HS-5 (cell line): ENCODE measurements around the gene CD37.
"Not testable (repeated sequence)": the region's sequence is repeated elsewhere in the genome, so short reads cannot be mapped to it uniquely, and the experiment has no call there.

Experiments
- DNase-seq: peaks from one replicate; pipeline ENCODE4 v3.0.0-alpha.2; 2012; ENCODE audit warnings: low read depth

Gene CD37, protein sequence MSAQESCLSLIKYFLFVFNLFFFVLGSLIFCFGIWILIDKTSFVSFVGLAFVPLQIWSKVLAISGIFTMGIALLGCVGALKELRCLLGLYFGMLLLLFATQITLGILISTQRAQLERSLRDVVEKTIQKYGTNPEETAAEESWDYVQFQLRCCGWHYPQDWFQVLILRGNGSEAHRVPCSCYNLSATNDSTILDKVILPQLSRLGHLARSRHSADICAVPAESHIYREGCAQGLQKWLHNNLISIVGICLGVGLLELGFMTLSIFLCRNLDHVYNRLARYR

DNA sequence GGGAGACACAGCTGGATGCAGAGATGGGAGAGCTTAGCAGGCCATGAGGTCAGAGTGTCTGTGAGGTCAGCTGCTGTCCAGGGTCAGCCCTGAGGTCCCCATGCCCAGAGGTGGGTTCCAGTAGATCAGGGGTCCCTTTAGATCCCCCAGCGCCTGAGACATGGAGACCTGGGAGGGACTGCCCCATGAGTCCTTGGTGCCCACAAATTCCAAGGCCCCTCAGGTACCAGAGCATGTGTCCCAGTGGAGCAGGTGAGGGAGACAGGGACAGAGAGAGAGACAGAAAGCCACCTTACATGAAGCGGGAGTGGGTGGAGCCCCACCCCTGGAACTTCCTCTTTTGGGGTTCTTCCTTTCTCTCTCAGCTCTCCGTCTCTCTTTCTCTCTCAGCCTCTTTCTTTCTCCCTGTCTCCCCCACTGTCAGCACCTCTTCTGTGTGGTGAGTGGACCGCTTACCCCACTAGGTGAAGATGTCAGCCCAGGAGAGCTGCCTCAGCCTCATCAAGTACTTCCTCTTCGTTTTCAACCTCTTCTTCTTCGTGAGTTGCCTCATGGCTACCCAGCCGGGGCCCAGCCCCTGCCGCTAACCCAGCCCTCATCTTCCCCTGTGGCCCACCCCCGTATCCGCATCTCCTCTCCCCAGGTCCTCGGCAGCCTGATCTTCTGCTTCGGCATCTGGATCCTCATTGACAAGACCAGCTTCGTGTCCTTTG lies at the start of gene CD37:
CD37 (plus strand) TSS at position 336 of the 713 bp plus-strand sequence; CDS start at position 471, 135 bp downstream.
- no peak for DNase-seq

DNA sequence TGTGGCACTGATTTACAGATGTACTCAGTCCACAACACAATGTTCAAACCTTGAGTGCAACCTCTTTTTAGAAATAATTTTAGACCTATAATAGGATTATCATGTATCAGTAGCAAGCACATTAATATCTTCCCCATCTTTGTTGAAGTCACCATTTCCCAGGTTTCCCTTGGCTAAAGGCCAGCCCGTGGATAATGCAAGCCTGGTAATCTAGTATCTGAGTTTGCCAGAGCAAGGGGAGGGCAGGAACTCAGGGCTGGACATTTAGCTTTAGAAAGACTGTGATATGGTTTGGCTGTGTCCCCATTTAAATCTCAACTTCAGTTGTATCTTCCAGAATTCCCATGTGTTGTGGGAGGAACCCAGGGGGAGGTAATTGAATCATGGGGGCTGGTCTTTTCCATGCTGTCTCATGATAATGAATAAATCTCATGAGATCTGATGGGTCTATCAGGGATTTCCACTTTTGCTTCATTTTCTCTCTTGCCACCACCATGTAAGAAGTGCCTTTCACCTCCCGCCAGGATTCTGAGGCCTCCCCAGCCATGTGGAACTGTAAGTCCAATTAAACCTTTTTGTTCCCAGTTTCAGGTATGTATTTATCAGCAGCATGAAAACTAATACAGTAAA lies 48.0 kb upstream of the CD37 start:
- DNase-seq = no peak

DNA sequence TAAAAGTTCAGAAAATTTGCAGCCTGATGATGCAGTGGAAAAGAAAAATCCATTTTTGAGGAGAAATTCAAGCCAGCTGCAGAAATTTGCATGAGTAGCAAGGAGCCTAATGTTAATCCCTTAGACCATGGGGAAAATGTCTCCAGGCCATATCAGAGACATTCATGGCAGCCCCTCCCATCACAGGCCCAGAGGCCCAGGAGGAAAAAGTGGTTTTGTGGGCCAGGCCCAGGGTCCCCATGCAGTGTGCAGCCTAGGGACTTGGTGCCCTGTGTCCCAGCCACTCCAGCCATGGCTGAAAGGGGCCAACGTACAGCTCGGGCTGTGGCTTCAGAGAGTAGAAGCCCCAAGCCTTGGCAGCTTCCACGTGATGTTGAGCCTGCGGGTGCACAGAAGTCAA lies 47.0 kb upstream of the CD37 start:
- DNase-seq = not testable (repeated sequence)

DNA sequence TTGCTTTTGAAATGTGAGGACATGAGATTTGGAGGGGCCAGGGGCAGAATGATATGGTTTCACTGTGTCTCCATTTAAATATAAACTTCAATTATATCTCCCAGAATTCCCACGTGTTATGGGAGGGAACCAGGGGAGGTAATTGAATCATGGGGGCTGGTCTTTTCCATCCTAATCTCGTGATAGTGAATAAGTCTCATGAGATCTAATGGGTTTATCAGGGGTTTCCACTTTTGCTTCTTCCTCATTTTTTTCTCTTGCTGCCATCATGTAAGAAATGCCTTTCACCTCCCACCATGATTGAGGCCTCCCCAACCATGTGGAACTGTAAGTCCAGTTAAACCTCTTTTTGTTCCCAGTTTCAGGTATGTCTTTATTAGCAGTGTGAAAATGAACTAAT lies 45.9 kb upstream of the CD37 start:
- not testable (repeated sequence) for DNase-seq

DNA sequence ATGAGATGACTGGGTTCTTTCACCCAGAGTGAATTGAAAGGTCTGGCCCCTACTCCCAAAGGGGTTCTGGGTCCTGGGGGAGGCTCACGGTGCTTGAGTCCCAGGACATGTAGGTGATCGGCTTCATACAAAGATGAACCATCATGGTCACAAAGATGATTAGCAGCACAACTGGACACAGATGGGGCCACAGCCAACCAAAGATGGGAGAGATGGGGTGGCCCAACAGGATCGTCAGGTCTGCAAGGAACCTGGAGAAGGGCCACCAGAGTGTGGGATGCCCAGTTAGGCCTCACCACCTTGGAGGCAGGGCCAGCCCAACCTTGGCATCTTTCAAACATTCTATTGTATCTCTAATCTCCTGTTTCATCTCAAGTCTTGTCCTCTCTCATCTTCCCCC lies 44.7 kb upstream of the CD37 start:
- no peak for DNase-seq

DNA sequence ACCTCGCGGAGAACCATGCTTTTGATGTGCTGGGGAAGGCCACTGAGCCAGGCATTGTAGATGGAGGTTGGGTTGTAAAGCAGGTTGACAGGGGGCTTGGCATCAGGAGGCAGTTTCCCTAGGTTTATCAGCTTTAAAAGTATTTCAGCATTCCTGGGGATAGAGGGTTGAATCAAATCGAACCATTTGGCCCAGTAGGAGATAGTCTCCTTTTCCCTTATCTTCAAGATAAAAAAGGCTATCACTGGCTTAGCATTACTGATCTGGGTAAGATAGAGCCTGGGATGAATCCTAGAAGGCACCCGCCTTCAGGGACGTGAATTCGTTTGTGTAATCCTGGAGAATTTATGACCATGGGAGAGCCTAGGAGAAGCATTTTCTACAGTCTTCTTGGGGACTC lies 40.8 kb upstream of the CD37 start:
- no peak for DNase-seq

DNA sequence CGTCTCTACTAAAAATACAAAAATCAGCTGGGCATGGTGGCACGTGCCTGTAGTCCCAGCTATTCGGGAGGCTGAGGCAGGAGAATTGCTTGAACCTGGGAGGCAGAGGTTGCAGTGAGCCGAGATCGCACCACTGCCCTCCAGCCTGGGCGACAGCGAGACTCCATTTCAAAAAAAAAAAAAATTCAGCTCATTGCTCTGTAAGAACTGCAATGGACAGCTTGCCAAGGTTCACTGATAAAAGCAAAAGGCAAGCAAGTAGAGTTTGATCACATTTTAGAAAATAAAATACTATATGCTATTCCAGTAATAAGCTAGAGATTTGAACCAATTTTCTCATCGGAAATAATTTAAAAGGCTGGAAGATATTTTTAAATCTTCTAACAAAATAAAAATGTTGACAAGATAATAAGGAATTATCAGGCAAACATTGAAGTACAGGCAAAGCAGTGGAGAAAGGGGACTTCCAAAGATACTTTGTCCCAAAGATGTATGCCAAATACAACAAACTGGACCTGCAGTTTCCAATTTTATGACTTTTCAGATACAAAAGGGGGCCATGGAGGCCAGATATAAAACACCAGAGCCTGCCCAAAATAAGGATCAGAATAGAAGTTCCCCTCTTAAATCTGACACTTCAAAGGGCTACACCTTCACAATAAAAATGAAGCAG lies 39.9 kb upstream of the CD37 start:
- DNase-seq = no peak

DNA sequence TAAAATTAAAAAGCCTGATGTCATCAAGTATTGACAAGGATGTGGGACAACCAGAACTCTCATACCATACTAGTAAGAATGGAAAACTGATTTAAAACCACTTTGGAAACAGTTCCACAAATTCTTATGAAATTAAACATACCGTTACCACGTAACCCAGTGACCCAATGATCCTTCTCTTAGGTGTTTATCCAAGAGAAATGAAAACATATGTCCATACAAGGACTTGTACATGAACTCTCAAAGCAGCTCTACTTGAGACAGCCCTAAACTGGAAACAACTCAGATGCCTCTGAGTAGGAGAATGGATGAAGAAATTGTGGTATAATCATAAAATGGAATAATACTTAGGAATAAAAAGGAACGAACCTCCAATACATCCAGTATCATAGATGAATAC lies 37.8 kb upstream of the CD37 start:
- no peak for DNase-seq

DNA sequence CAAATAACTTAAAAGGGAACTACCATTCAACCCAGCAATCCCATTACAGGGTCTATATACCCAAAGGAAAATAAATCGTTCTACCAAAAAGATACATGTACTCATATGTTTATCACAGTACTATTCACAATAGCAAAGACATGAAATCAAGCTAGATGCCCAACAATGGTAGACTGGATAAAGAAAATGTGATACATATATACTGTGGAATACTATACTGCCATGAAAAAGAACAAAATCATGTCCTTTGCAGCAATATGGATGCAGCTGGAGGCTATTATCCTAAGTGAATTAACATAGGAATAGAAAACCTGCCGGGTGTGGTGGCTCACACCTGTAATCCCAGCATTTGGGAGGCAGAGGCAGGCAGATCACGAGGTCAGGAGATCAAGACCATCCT lies 36.6 kb upstream of the CD37 start:
- DNase-seq = not testable (repeated sequence)

DNA sequence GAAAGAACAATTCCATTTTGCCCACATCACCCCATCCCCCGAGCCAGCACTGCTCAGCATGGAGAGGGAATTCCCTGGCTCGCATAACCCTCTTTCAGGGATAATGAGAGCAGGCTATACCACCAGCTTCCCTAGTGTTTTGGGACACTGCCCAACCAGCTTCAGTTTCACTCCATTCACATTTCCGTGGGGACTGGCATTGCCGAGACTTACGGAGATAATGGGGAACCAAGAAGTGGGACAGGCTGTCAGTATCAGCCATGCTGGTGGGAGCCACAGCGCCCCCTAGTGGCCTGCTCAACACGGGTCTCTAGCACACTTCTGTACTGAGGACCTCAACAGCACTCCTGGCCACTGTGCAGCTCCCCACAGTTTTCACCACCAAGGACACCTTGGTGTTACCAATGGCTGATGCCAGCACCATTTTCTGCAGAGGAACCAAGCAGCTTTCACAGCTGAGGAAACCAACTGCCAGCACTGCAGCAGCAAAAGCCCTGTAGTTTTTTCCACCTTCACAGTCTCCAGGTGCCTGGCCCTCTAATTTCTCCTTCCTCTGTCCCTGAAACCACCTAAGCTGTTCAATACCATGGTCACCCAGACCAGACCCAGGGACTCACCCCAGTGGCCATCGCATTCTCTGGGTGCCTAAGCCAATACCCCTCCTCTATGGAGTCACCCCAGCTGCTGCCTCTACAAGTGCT lies 33.9 kb upstream of the CD37 start:
- DNase-seq = no peak

DNA sequence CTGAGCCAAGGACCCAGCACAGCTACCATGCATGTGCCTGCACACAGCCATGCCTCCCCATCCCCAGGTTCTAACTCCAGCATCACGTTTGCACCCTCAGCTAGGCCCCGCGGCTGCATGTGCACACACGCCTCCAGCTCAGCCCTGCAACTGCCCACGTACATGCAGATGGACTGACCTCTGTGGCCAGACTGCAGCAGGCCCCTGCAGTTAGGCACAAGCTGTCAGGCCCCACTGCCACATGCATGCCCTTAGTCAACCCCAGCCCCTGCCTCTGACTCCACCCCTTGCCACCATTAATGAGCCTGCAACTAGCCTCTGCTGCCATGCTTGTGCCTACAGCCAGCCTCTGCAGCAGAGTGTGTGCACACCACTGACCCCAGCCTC lies 33.3 kb upstream of the CD37 start:
- no peak for DNase-seq

DNA sequence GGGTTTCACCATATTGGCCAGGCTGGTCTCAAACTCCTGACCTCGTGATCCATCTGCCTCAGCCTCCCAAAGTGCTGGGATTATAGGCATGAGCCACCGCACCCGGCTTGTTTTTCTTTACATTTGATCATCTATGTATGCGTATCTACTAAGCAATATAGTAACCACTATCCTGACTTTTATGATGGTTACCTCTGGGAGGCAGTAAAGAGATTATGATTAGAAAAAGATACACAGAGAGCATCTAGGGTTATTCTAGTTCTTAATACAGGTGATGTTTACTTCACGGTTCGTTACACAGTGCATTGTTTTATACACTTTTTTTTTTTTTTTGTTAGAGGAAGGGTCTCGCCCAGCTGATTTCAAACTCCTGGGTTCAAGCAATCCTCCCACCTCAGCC lies 28.5 kb upstream of the CD37 start:
- DNase-seq = not testable (repeated sequence)

DNA sequence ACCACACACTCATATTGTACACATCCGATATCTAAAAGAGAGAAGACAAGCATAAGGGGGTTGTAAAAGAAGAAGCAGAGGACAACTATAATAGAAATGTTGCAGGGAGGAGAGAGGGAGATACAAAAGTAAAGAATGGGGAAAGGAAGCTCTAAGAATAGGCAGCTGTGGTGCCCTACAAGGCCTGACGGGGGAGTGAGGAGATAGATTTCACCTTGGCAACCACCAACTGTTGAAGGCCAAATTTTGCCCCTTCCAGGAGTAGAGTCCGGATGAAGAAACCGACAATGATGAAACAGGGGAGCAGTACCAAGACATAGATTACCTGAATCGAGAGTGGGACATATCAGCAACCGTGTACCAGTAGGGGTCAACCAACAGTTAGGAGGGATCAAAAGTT lies 26.1 kb upstream of the CD37 start:
- DNase-seq = no peak

DNA sequence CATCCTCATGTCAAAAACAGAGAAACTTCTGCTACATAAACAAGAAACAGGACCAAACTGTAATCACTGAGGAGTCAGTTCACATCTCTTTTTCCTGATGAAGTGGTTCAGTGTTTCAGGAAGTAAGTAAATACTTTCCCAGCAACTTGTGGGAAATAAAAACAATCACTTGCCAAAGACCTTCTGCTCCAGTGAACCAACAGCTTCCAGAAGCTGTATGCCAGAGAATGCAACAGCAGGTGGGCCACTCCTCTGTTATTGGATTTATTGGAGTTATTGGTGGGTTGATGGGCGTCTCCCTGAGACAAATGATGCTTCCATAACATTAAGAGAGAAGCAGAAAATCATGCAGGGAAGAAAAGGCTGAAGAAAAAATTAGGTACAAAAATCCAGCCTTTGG lies 20.1 kb upstream of the CD37 start:
- DNase-seq = no peak

DNA sequence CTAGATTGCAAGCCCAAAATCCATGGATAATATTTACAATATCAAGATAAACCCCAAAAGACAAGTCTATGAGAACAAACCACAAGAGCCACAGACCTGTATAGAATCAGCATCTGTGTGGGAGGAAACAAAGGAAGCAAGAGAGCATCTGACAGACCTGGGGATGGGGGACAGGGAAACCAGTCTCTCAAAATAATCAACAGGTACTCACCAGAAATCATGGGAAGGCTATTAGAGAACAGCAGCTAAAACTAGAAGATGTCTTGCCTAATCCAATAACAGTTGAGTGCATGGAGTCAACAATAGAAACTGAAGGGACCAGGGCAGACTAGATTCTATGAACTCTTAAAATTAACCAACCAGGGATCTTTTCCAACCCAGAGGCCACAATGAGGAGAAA lies 18.9 kb upstream of the CD37 start:
- no peak for DNase-seq

DNA sequence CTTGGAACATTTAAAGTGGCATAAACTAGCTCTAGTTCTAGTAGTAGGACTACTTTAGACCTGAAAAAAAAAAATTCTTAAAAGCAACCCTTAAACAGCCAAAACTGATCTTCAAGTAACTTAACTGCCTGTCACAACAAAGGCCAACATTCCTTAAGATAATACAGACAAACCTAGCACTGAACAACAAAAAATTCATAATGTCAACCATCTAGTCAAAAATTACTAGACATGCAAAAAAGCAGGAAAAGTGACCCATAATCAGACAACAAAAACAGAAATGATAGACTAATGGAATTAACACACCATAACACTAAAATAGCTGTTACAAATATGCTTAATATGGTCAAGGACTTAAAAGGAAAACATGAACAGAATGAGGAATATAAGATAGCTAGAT lies 16.9 kb upstream of the CD37 start:
- no peak for DNase-seq

DNA sequence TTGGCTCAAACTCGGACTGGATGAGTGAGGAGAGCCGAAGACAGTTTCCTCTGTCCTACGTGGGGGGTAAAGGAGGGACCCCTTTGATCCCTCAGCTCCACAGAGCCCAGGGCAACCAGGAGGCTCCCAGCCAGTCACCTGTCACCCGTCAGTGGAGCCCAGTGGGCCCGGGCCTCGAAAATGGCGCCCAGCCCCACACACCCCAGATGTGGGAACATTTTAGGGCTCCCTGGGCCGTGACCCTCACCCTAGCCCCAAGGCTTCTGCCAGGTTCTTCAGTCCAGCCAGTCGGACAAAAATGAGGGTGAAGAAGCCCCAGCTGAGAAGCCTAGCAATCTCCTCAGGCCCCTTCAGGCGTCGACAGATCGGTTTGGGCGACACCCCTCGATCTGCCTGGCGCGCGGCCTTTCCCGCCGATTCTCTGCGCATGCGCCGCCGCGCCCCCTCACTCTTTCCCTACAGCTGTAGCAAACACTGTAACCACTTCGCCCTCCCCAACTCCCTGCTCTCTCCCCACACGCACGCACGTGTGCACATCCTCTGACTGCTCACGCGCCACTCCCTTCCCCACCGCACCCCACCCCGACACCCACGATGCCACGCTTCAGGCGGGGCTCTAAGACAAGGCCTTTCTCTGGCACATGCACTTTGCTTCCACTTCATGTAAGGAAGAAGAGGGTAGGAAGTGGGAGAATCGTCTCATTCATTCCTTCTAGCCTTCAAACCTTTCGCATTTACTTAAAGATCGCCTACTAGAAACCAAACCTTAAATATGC lies 10.2 kb upstream of the CD37 start, which contains the start of gene SLC6A16:
SLC6A16 (minus strand) TSS at position 391 of the 776 bp plus-strand sequence. CDS start 13,844 bp downstream, outside the sequence.
- no peak for DNase-seq

DNA sequence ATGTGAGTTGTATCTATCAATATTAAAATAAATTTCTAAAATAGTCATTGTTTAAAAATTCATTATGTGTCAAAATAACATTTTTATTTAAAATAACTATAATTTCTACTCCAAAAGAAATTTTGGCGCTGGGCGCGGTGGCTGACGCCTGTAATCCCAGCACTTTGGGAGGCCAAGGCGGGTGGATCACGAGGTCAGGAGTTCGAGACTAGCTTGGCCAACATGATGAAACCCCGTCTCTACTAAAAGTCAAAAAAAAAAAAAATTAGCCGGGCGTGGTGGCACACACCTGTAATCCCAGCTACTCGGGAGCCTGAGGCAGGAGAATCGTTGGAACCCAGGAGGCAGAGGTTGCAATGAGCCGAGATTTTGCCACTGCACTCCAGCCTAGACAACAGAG lies 9.4 kb upstream of the CD37 start:
- DNase-seq = not testable (repeated sequence)

DNA sequence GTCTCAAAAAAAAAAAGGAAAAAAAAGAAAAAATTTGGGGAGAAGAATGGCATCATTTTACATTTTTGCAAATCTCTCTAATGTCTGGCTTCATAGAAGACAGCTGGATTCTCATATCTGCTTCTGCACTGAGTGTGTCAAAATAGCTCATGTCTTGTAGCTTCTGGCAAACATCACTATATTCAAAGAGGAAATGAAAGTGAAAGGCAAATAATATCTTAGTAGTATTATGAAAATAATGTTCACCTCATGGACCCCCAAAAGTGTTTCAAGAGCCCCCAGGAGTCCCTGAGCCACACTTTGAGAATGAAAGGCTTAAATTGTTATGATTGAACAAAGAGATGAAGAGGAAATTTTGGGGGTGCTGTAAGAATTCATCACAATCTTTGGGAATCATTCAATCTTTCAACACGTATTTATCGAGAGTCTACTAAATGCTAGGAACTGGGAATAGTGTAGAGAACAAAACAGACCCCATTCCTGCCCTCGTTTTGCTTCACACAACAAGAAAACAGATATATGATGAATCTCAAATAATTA lies 9.0 kb upstream of the CD37 start:
- DNase-seq = no peak

DNA sequence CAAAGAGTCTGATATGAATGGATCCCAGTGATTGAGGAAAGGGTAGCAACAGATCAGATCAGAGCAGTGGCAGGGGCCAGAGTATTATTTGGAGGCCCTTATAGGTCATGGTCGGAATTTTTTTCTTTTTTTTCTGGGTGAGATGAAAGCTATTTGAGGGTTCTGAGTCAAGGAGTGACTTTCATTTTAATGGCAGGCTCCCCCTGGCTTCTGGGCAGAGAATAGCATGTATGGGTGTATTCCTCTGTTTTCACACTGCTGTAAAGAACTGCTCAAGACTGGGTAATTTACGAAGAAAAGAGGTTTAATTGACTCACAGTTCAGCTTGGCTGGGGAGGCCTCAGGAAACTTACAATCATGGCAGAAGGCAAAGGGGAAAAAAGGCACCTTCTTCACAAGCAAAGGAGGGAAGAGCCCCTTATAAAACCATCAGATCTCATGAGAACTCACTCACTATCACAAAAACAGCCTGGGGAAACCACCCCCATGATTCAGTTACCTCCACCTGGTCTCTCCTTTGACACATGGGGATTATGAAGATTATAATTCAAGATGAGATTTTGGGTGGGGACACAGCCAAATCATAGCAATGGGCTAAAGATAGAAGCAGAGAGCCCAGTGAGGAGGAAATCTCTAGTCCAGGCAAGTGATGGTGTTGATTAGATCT lies 7.2 kb upstream of the CD37 start:
- DNase-seq = no peak
